Skeletal muscle satellite cell (primary cell): ENCODE data around the gene PLK1. TPM values are rescaled to one million over a fixed set of nuclear protein-coding genes. Genes with fewer than 3 reads are reported as not detected.
"Not testable (repeated sequence)": the region's sequence is repeated elsewhere in the genome, so short reads cannot be mapped to it uniquely, and the experiment has no call there.

ENCODE experiments used
- H3K27me3 ChIP-seq: 2 replicates; pipeline ENCODE4 v1.7.0; 2013; ENCODE audit warnings: low read length; ENCODE audit not compliant: control insufficient read depth, insufficient read depth
- H3K36me3 ChIP-seq: 2 replicates; pipeline ENCODE4 v1.7.0; 2013; ENCODE audit warnings: mild to moderate bottlenecking, control low read depth, low read length; ENCODE audit not compliant: insufficient read depth
- H3K4me1 ChIP-seq: 2 replicates; pipeline ENCODE4 v1.7.0; 2013; ENCODE audit warnings: low read length; ENCODE audit not compliant: control insufficient read depth, insufficient read depth
- H3K4me2 ChIP-seq: 2 replicates; pipeline ENCODE4 v1.7.0; 2013; ENCODE audit warnings: mild to moderate bottlenecking, low read length
- H3K4me3 ChIP-seq: 2 replicates; pipeline ENCODE4 v1.7.0; 2013; ENCODE audit warnings: low read length
- H3K9ac ChIP-seq: 2 replicates; pipeline ENCODE4 v1.7.0; 2013; ENCODE audit warnings: mild to moderate bottlenecking, low read depth, low read length, moderate library complexity
- H3K9me3 ChIP-seq: replicated peaks from 2 replicates; pipeline ENCODE4 v1.7.0; 2013; ENCODE audit warnings: mild to moderate bottlenecking, control low read depth, low read length
- total RNA-seq: library from RNA; depleted of rRNA; stranded (reverse); fragments of >200 nt; gene quantifications from 2 replicates; pipeline ENCODE4 v1.2.3, GENCODE V29; 2012; rRNA removed

The PLK1 gene
- total RNA-seq = 26.4 and 28.8 TPM in 2 replicates

- H3K9me3 ChIP-seq = no peaks in the 10 kb centered on the region
- no peaks in the 10 kb centered on the region for H3K27me3 ChIP-seq
- H3K4me2 ChIP-seq = peak within 1 kb of the TSS; percentile 89
- H3K4me3 ChIP-seq = peak within 1 kb of the TSS; percentile 83
- peaks cover 56% of the 10 kb centered on the region for H3K4me1 ChIP-seq
- peak within 1 kb of the TSS; percentile 85 for H3K9ac ChIP-seq
- H3K36me3 ChIP-seq = peaks cover 43% of the 10 kb centered on the region
Observed at GRCh38 chr16:23678430-23679273, at the start of gene PLK1. TSS of gene PLK1 (plus strand) at chr16:23678889. CDS start at chr16:23678933, 44 bp downstream.

GRCh38 chr16:23629516-23629915, 49.2 kb upstream of the PLK1 start:
- H3K36me3 ChIP-seq = peaks cover 32% of the 10 kb centered on the region
- H3K27me3 ChIP-seq = no peaks in the 10 kb centered on the region
- no peak overlapping the region for H3K9ac ChIP-seq
- H3K4me1 ChIP-seq = no peaks in the 10 kb centered on the region
- H3K4me2 ChIP-seq = no peak overlapping the region
- H3K4me3 ChIP-seq = no peak overlapping the region
- no peaks in the 10 kb centered on the region for H3K9me3 ChIP-seq

GRCh38 chr16:23631874-23632273, 46.8 kb upstream of the PLK1 start:
- not testable (repeated sequence) for H3K4me3 ChIP-seq, H3K27me3 ChIP-seq, H3K4me2 ChIP-seq, H3K9ac ChIP-seq, H3K9me3 ChIP-seq, H3K4me1 ChIP-seq
- peaks cover 40% of the 10 kb centered on the region for H3K36me3 ChIP-seq

DNA sequence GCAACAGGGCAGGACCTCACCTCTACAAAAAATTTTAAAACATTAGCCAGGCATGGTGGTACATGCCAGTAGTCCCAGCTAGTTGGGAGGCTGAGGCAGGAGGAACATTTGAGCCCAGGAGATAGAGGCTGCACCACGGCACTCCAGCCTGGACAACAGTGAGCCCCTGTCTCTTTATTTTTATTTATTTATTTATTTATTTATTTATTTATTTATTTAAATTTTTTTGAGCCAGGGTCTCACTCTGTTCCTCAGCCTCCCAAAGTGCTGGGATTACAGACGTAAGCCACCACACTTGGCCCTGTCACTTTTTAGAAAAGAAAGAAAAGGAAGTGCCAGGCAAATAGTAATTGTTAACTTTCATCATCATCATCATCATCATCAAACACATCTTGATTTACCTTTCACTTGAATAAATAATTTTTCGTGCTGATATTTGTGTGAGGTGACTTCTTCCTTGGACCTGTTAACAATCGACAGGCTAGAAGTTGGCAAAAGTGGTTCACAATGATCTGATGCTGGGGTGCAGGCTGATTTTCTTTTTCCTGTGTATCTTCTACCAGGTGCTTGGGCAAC, 44.1 kb upstream of the PLK1 start:
- Histone ChIP-seq H3K4me1 (no peaks in the 10 kb centered on the region), H3K27me3 (no peaks in the 10 kb centered on the region), H3K9ac (no peak overlapping the region), H3K4me2 (no peak overlapping the region), H3K36me3 (peaks cover 43% of the 10 kb centered on the region), H3K9me3 (no peaks in the 10 kb centered on the region), H3K4me3 (no peak overlapping the region)

GRCh38 chr16:23635958-23636357, 42.7 kb upstream of the PLK1 start:
- Histone ChIP-seq H3K9ac (no peak overlapping the region), H3K36me3 (peaks cover 35% of the 10 kb centered on the region), H3K9me3 (no peaks in the 10 kb centered on the region), H3K4me2 (no peak overlapping the region), H3K4me1 (peaks cover 5% of the 10 kb centered on the region), H3K27me3 (no peaks in the 10 kb centered on the region), H3K4me3 (no peak overlapping the region)

DNA sequence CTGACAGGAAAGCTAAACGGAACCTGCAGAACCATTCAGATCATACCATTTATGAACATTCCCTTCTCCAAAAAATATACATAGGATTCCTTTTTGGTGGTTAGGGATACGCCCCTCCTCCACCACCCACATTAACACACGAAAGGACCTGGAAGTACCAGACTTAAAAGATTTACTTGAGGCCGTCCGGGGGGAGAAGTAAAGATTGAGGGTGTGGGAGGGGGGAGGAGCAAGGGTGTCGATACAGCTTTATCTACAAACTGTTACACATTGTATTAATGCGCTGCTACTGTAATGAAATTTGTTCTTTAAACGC, 38.1 kb upstream of the PLK1 start:
- H3K36me3 ChIP-seq = peaks cover 37% of the 10 kb centered on the region
- H3K4me1 ChIP-seq = peaks cover 14% of the 10 kb centered on the region
- H3K9me3 ChIP-seq = no peaks in the 10 kb centered on the region
- H3K4me2 ChIP-seq = peak overlapping the region; percentile 97
- H3K9ac ChIP-seq = peak overlapping the region; percentile 99
- peak overlapping the region; percentile 98 for H3K4me3 ChIP-seq
- no peaks in the 10 kb centered on the region for H3K27me3 ChIP-seq

- no peaks in the 10 kb centered on the region for H3K9me3 ChIP-seq
- H3K9ac ChIP-seq = peak within 1 kb of the TSS; percentile 99
- H3K4me2 ChIP-seq = peak within 1 kb of the TSS; percentile 97
- H3K36me3 ChIP-seq = peaks cover 37% of the 10 kb centered on the region
- peak within 1 kb of the TSS; percentile 98 for H3K4me3 ChIP-seq
- H3K27me3 ChIP-seq = no peaks in the 10 kb centered on the region
- H3K4me1 ChIP-seq = peaks cover 14% of the 10 kb centered on the region
Observed at GRCh38 chr16:23640931-23641765, 37.5 kb upstream of the PLK1 start, which contains the start of the genes DCTN5 and PALB2. TSS of gene DCTN5 (plus strand) at chr16:23641466. CDS start at chr16:23641543, 77 bp downstream. TSS of gene PALB2 (minus strand) at chr16:23641310. CDS start at chr16:23641157, 153 bp downstream.

DNA sequence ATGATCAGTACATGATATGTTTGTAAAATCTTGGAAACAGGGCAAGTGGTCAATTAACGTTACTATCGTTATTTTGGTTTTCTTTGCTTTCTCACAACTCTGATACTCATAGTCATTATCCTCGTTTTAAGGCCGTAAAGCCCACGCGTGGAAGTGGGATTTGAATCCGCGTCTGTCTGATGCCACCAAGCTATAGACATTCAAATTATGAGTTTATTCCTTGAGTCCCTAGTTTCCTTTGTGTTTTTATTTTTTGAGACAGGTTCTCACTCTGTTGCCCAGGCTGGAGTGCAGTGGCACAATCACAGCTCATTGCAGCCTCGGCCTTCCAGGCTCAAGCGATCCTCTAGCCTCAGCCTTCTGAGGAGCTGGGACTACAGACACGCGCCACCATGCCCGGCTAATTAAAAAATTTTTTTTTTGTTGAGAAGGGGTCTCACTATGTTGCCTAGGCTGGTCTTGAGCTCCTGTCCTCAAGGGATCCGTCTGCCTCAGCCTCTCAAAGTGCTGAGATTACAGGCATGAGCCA, 36.4 kb upstream of the PLK1 start:
- peaks cover 14% of the 10 kb centered on the region for H3K4me1 ChIP-seq
- peak overlapping the region; percentile 95 for H3K4me2 ChIP-seq
- no peaks in the 10 kb centered on the region for H3K27me3 ChIP-seq
- H3K4me3 ChIP-seq = peak overlapping the region; percentile 98
- H3K36me3 ChIP-seq = peaks cover 38% of the 10 kb centered on the region
- H3K9me3 ChIP-seq = no peaks in the 10 kb centered on the region
- peak overlapping the region; percentile 99 for H3K9ac ChIP-seq

- H3K4me3 ChIP-seq = no peak overlapping the region
- H3K36me3 ChIP-seq = peaks cover 31% of the 10 kb centered on the region
- H3K9ac ChIP-seq = no peak overlapping the region
- H3K4me1 ChIP-seq = no peaks in the 10 kb centered on the region
- H3K27me3 ChIP-seq = no peaks in the 10 kb centered on the region
- H3K4me2 ChIP-seq = no peak overlapping the region
- H3K9me3 ChIP-seq = no peaks in the 10 kb centered on the region
Observed at GRCh38 chr16:23650674-23651416, 27.8 kb upstream of the PLK1 start.

GRCh38 chr16:23651943-23652468, 26.7 kb upstream of the PLK1 start:
- Histone ChIP-seq H3K4me3 (no peak overlapping the region), H3K4me1 (no peaks in the 10 kb centered on the region), H3K9me3 (no peaks in the 10 kb centered on the region), H3K4me2 (no peak overlapping the region), H3K36me3 (peaks cover 29% of the 10 kb centered on the region), H3K27me3 (no peaks in the 10 kb centered on the region), H3K9ac (no peak overlapping the region)
